LNCaP clone FGC (cell line): ENCODE data around the gene NUDT8.

ENCODE experiments used
- DNase-seq: peaks from one replicate; pipeline ENCODE4 v3.0.0-alpha.2; 2011; ENCODE audit warnings: low read depth
- H3K4me3 ChIP-seq: 2 replicates; pipeline ENCODE4 v1.5.1; 2011; ENCODE audit warnings: mild to moderate bottlenecking, low read depth, low read length, control low read depth
- CTCF ChIP-seq: IDR thresholded peaks from 2 replicates; pipeline ENCODE4 v1.5.1; 2012; ENCODE audit warnings: mild to moderate bottlenecking; ENCODE audit not compliant: control insufficient read depth, insufficient read depth; ENCODE audit errors: extremely low read depth

The NUDT8 gene

GRCh38 chr11:67609316-67609715 lies 20.4 kb downstream of the NUDT8 start:
- DNase-seq, result no peak
- no peak for TF ChIP-seq CTCF
- H3K4me3 ChIP-seq, result no peak overlapping the region

- no peak overlapping the region for H3K4me3 ChIP-seq
- TF ChIP-seq CTCF, result no peak
- no peak for DNase-seq
These were observed 21.3 kb downstream of the NUDT8 start for GRCh38 chr11:67608486-67608885.

GRCh38 chr11:67607507-67607906 lies 22.2 kb downstream of the NUDT8 start:
- TF ChIP-seq CTCF, result no peak
- DNase-seq, result no peak

GRCh38 chr11:67606492-67607295 lies 23.0 kb downstream of the NUDT8 start, which contains the start of gene NDUFV1:
Gene NDUFV1 (plus strand): TSS chr11:67606936. CDS start chr11:67607005, 69 bp downstream.
- TF ChIP-seq CTCF, result peak; percentile 77
- peak; percentile 73 for DNase-seq
- H3K4me3 ChIP-seq, result peak within 1 kb of the TSS; percentile 100

More at GRCh38 chr11:67607507-67607906, 22.2 kb downstream of the NUDT8 start:
- H3K4me3 ChIP-seq, result peak overlapping the region; percentile 100

GRCh38 chr11:67606093-67606491 lies 23.6 kb downstream of the NUDT8 start:
- no peak for TF ChIP-seq CTCF
- no peak for DNase-seq
- peak overlapping the region; percentile 100 for H3K4me3 ChIP-seq

GRCh38 chr11:67605231-67606011 lies 24.3 kb downstream of the NUDT8 start:
- DNase-seq, result no peak

More at GRCh38 chr11:67605231-67606011, 24.3 kb downstream of the NUDT8 start:
- H3K4me3 ChIP-seq, result no peak overlapping the region
- TF ChIP-seq CTCF, result no peak
